DMS53 (cell line): ENCODE results near the gene SNAPC1.
"Not testable (repeated sequence)": the region's sequence is repeated elsewhere in the genome, so short reads cannot be mapped to it uniquely, and the experiment has no call there.

Experiments used
- DNase-seq: peaks from one replicate; lab custom pipeline; 2025; lab: John Stamatoyannopoulos, UW

Gene SNAPC1

GRCh38 chr14:61761959-61762786, at the start of gene SNAPC1:
SNAPC1 (plus strand) TSS chr14:61762420; CDS start chr14:61762461, 41 bp downstream.
- DNase-seq = peak; percentile 97

DNA sequence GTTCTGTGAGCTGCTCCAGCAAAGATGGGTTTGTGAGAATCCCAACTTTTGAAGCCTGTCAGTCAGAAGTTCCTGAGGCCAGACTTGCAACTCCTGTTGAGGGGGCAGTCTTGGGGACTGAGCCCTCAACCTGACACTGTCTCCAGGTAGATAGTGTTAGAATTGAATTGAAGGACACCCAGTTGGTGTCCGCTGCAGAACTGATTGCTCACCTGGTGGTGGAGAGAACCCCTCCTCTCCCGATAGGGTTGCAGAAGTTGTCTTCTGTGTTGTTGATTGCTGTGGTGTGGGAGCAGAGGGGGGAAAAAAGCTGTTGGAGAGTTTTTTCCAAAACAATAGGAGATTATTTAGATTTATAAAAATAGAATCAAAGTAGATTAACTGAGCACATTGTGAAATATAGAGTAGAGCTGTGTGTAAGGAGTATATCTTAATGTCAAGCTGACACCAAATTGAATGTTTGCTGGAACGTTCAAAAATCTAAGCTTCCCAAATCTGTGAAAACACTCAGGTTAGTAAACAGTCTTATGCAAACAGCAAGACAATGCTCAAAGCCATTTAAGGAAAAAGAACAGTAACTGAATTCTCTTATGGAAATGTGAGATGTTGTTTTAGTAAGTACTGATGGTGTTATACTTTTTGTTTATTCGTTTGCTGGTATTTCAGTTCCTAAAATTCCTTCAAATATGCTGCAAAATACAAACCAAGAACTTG, 48.3 kb upstream of the SNAPC1 start:
- no peak for DNase-seq

DNA sequence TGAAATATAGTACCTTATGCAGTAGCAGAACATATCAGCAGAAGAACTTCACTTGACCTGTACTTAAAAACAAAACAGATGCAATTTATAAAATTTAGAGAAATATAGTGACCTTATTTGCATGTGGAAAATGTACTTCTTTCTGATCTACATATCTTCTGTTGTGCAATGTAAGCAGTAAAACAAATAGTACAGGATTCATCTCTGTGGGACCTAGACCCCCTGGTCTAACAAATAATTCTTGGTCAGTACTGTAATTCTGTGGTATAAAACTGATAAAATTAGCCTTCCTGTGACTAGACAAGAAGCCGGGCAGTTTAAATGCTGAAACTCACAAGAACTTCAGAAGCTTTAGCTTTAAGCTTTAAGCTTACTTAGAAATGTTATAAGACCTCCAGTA, 45.3 kb upstream of the SNAPC1 start:
- no peak for DNase-seq

- no peak for DNase-seq
Measured at GRCh38 chr14:61718039-61718438, 44.2 kb upstream of the SNAPC1 start.

DNA sequence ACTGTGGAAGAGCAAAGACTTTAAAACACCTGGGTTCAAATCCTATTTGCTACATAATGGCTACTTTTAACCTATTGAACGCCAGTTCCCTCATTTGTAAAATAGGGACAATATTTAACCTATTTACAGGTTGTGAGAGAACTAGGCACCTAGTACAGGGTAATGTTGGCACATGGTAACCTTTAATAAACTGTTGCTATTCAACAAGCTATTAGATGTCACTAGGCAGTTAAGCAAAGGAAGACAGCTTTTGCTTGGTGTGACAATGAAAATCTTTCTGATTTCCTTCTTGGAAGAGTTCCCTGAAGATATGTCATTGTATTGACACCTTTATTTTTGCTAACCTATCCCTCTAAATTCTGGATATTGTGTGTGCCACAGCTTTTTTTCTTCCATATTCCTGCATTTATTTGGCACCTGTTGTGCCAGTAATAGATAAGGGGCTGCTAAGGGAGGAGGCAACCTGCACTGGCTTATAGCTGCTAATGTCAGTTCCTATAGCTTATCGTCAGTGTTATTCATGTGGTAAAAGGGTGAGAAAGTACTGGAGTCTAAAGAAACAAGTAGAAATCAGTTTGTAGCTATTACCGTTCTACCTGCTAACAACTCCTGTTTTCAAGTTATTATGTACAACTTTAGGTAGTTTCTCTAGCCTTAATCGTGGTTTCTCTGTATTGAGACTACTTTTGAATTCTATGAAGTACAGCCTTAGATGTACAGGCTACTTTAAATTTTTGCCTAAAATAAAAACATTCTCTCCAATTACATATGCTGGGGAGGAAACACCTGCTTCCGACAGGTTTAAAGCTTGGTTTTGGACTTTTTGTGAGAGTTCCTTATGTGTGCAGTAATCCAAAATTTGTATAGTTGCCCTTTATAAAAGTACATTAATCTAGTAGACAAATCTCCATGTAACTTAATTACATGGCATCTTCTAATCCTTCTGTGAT, 42.6 kb upstream of the SNAPC1 start:
- no peak for DNase-seq

- DNase-seq = no peak
Measured at GRCh38 chr14:61720294-61720661, 41.9 kb upstream of the SNAPC1 start.

DNA sequence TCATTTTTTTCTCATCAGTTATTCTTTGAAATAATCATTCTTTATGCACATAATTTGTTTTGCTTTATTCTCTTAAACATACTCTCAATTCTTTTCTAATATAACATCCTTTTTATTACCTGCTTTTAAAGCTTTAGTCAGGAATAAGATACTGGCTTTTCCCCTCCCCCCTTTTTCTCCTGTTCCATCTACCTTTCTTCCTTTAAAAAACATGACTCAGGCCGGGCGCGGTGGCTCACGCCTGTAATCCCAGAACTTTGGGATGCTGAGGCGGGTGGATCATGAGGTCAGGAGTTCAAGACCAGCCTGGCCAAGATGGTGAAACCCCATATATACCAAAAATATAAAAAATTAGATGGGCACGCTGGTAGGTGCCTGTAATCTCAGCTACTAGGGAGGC, 41.5 kb upstream of the SNAPC1 start:
- no peak for DNase-seq

DNA sequence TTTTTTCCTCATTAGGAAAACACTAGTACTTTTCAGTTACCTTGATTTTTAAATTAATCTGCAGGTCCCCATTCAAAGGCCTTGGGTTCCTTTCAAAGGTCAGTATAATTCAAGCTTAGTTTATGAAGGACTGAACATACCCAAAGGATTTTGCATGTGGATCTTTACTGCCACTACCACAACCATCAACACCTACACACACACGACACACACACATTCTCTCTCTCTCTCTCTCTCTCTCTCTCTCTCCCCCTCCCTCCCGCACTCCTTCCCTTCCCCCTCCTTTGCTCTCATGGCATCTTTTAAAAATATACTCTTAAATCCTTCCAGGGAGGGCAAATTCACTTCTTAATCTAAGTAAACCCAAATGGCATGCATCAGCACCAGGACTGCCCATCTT, 38.1 kb upstream of the SNAPC1 start:
- no peak for DNase-seq

DNA sequence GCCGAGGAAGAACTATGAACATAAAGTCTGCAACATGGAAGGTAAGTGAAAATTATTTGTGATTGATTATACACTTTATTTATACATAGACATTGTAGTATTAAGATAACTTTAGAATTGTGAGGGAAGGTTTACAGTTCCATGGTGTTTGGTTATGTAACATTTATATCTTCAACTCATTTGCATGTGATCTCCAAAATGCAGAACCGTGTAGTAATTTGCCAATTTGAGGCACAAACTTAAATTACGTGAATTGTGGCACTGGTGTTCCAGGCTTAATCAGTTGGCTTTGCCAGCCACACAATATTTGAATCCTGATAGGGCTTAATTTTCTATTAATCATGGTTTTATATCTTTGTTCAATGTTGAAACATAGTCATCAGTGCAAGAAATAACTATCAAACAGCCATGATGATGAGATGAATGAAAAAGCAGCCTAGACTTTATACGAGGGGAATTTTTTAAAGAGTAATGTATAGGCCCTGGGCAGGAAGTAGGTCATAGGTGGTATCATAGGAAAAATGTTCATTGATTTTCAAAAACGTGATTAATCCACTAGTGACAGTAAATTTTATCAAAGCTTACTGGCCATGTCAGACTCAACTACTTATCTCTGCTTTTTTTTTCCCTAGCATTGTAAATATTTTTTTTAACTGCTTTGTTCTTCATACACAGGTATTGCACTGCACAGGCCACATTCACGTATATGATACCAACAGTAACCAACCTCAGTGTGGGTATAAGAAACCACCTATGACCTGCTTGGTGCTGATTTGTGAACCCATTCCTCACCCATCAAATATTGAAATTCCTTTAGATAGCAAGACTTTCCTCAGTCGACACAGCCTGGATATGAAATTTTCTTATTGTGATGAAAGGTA, 35.2 kb upstream of the SNAPC1 start:
- no peak for DNase-seq

- DNase-seq = peak; percentile 12
Measured at GRCh38 chr14:61730756-61731373, 31.4 kb upstream of the SNAPC1 start.

DNA sequence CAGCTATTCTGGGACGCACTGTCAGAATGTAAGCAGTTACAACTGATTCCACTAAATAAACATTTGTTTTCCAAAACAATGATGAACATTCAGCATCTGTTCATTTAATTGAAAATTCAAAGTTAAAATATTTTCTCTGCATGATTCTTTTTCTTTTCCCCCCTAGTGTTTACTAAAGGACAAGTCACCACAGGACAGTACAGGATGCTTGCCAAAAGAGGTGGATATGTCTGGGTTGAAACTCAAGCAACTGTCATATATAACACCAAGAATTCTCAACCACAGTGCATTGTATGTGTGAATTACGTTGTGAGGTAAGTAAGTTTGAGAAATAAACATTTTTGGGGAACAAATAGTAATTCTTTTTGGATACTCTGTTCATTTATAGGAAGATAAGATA, 28.2 kb upstream of the SNAPC1 start:
- DNase-seq = no peak

DNA sequence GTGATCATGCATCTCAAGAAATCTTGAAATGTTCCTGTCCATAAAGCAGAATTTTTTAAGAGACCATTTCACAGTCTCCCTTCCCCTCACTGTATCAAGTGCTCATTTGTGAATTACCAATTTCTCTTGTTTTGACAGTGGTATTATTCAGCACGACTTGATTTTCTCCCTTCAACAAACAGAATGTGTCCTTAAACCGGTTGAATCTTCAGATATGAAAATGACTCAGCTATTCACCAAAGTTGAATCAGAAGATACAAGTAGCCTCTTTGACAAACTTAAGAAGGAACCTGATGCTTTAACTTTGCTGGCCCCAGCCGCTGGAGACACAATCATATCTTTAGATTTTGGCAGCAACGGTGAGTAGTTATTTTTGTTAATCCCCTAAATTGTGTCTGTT, 25.5 kb upstream of the SNAPC1 start:
- no peak for DNase-seq

DNA sequence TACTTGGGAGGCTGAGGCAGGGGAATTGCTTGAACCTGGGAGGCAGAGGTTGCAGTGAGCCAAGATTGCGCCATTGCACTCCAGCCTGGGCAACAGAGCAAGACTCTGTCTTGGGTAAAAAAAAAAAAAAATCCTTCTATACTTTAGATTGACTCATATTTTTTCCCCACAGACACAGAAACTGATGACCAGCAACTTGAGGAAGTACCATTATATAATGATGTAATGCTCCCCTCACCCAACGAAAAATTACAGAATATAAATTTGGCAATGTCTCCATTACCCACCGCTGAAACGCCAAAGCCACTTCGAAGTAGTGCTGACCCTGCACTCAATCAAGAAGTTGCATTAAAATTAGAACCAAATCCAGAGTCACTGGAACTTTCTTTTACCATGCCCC, 24.3 kb upstream of the SNAPC1 start:
- DNase-seq = no peak

GRCh38 chr14:61739133-61739532, 23.1 kb upstream of the SNAPC1 start:
- DNase-seq = no peak

- DNase-seq = no peak
Measured at GRCh38 chr14:61742371-61742770, 19.8 kb upstream of the SNAPC1 start.

DNA sequence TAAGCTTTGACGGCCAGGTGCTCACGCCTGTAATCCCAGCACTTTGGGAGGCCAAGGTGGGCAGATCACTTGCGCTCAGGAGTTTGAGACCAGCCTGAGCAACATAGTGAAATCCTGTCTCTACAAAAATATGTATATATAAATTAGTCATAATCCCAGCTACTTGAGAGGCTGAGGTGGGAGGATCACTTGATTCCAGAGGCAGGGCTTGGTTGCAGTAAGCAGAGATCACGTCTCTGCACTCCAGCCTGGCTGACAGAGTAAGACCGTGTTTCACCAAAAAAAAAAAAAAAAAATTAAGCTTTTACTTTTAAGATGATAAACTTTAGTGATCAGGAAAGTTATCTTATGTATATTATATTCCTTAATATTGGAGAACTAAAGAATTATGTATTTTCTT, 18.0 kb upstream of the SNAPC1 start:
- no peak for DNase-seq

GRCh38 chr14:61746346-61746745, 15.9 kb upstream of the SNAPC1 start:
- DNase-seq = not testable (repeated sequence)

GRCh38 chr14:61746881-61747280, 15.3 kb upstream of the SNAPC1 start:
- no peak for DNase-seq

DNA sequence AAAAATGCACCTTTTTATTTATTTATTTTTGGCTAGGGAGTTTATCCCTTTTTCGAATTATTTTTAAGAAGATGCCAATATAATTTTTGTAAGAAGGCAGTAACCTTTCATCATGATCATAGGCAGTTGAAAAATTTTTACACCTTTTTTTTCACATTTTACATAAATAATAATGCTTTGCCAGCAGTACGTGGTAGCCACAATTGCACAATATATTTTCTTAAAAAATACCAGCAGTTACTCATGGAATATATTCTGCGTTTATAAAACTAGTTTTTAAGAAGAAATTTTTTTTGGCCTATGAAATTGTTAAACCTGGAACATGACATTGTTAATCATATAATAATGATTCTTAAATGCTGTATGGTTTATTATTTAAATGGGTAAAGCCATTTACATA, 14.9 kb upstream of the SNAPC1 start:
- DNase-seq = no peak

GRCh38 chr14:61749264-61749663, 13.0 kb upstream of the SNAPC1 start:
- DNase-seq = peak; percentile 64

DNA sequence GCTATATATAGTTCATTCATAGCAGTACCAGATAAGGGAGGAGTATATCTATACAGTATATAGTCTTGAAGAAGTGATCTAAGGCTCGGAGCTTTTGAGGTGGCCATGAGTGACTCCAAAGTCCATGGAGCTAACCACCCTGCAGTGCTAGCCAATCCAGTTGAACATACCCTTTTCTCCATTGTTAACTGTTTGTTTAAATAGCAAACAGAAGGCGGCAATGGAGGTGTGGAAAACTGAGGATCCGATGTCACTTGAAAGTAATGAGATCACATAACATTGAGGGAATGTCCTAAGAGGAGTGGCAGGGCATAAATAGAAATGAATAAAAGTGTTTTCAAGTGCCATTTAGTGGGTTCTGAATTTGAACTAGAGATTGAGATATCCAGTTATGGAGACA, 12.4 kb upstream of the SNAPC1 start:
- DNase-seq = peak; percentile 86
